NCI-H1092 (cell line): ENCODE measurements around the gene LGI4.
"Not testable (repeated sequence)": the region's sequence is repeated elsewhere in the genome, so short reads cannot be mapped to it uniquely, and the experiment has no call there.

Experiments used
- DNase-seq: peaks from one replicate; lab custom pipeline; 2025; lab: John Stamatoyannopoulos, UW

The LGI4 gene

GRCh38 chr19:35141837-35142605 lies 7.2 kb upstream of the LGI4 start:
- DNase-seq: no peak

GRCh38 chr19:35140962-35141836 lies 6.3 kb upstream of the LGI4 start:
- DNase-seq: no peak

- DNase-seq: no peak
These were observed 5.5 kb upstream of the LGI4 start for GRCh38 chr19:35140207-35140961.

DNA sequence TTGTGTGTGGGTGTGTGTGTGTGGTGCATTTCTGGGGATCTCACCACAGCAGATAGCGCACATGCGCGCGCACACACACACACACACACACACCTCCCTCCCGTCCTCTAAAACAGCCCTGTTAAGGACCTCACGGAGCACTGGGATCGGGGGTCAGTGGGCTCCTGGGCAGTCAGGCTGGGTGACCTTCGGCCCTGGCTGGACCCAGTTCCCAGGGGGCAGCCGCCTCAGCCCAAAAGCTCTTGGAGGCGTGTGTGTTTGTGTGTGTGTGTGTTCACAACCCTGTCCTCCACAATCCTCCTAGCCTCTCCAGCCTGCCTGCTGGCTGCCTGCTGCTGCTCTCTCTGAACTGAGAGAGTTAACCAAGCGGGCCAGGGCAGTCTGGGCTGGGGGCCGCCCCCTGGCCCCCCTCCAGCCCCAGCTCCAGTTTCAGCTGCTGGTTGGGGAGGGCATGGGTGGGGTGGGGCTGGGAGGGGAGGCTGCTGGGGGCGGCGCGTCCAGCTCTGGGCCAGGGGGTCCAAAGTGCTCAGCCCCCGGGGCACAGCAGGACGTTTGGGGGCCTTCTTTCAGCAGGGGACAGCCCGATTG lies 3.5 kb upstream of the LGI4 start, which contains the start of gene FXYD1:
Gene FXYD1, plus strand, starts transcription at position 520 of the 588 bp plus-strand sequence. CDS start 1,256 bp downstream, outside the sequence.
- DNase-seq: no peak

DNA sequence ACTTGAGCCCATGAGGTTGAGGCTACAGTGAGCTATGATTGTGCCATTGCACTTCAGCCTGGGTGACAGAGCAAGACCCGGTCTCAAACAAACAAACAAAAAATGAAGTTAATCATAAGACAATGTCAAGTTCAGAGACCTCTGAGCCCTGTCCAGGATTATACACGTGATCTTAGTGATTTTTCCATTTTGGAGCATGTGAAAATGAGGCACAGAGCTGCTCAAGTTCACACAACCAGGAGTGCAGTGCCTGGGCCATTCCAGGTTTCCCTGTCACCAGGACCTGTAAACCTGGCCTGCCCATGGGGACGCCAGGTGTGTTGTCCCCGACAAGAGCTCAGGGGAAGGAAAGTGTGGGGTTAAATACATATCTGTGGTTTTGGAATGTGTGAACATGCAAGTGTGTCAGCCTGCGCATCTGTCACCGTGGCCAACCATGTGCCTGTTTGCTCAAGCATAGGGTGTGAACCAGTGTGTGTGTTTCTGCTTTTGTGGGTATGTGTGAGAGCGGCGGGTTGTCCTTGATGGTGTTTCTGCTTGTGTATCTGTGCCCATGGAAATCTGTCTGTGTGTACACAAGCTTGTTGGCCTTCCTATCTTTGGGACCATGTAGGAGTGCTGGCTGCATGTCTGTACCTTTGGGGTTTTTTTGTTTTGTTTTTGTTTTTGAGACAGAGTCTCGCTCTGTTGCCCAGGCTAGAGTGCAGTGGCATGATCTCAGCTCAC lies 2.3 kb upstream of the LGI4 start:
- DNase-seq: no peak

GRCh38 chr19:35136231-35136630 lies 1.4 kb upstream of the LGI4 start:
- no peak for DNase-seq

- no peak for DNase-seq
These were observed 590 bp upstream of the LGI4 start for GRCh38 chr19:35135389-35135909.

DNA sequence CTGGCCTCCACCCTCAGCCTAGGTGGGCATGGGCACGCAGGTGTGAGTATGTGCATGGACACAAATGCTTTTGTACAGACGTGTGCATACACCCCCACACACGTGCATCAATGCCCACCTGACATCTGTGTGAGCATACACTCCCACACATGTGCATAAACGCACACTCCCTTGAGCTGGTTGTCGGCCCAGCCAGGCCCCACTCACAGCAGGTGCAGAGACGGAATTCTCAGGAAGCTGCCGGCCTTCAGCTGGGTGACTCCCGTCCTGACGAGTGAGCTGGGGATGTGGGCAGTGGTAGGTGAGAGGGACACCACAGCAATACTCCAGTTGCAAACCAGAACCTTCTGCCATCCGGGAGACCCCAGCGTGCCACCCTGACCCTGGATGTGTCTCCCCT lies 1.0 kb downstream of the LGI4 start:
- no peak for DNase-seq

GRCh38 chr19:35132254-35132653 lies 2.6 kb downstream of the LGI4 start:
- no peak for DNase-seq

DNA sequence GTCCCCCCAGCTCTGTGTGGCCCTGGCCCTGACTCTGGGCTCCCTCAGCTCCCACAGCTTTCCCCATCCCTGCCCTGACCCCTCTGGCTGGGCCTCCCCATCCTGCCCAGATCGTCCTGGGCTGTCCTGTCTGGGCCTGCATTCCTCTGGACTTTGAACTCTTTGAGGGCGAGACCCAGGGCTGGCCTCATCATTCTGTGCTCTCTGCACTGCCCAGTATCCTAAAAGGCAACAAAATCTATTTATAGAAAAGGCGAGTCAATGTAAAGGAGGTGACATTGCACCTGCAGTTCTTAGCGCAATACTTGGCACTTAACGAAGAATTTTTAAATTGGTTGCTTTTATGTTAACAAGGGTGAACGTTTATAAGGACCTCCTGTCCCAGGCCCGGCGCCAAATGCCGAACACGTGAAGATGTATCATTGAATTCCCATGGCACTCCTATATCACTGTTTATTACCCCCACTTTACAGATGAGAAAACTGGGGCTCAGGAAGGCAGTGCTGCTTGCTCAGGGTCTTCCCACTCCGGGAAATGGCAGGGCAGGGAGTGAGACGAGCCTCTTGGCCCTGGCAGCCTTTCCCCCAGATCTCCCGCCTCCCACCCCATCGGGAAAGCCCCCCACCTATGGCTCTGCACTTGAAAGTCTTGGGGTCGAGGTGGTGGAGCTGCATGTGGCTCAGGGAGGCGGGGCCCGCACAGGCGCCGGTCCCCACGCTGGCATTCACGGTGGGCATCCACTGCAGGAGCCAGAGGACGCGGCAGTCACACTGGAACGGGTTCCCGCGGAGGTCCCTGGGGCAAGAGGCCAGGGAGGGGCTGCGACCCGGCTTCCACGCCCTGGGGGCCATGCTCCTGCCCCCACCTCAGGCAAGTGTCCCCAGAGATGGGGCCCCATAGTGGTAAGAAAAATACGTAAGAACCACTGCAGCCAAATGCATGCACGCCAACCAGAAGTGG lies 3.8 kb downstream of the LGI4 start:
- no peak for DNase-seq

DNA sequence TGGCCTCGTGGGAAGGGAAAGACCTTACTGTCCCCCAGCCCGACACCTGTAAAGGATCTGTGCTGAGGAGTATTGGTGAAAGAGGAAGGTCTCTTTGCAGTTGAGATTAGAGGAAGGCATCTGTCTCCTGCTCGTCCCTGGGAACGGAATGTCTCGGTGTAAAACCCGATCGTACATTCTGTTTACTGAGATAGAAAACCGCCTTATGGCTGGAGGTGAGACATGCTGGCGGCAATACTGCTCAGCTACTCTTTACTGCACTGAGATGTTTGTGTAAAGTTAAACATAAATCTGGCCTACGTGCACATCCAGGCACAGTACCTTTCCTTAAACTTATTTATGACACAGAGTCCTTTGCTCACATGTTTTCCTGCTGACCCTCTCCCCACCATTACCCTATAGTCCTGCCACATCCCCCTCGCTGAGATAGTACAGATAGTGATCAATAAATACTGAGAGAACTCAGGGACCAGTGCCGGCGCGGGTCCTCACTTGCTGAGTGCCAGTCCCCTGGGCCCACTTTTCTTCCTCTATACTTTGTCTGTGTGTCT lies 5.1 kb downstream of the LGI4 start:
- not testable (repeated sequence) for DNase-seq

DNA sequence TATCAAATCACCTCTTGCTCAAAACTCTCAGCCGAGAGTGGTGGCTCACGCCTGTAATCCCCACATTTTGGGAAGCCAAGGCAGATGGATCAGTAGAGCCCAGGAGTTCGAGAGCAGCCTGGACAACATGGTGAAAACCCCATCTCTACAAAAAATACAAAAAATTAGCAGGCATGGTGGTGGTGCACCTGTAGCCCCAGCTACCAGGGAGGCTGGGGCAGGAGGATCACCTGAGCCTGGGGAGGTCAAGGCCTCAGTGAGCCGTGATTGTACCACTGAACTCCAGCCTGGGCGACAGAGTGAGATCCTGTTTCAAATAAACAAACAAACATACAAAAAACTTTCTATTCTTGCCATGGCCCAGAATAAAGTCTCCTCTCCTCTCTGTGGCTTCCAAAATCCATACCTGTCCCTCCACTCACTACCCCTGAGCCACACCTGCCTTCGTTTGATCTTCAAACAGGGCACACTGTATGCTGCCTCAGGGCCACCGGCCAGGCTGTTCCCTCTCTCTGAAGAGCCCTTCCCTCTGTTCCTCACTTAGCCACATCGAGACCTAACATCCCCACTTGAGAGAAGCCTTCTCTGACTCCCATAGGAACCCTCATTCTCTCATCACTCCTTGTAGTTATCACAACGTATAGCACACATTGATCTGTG lies 6.3 kb downstream of the LGI4 start:
- DNase-seq: no peak

GRCh38 chr19:35127871-35128270 lies 7.0 kb downstream of the LGI4 start:
- DNase-seq: no peak

- no peak for DNase-seq
These were observed 8.3 kb downstream of the LGI4 start for GRCh38 chr19:35126624-35126959.

GRCh38 chr19:35125749-35126623 lies 8.9 kb downstream of the LGI4 start:
- DNase-seq: no peak

DNA sequence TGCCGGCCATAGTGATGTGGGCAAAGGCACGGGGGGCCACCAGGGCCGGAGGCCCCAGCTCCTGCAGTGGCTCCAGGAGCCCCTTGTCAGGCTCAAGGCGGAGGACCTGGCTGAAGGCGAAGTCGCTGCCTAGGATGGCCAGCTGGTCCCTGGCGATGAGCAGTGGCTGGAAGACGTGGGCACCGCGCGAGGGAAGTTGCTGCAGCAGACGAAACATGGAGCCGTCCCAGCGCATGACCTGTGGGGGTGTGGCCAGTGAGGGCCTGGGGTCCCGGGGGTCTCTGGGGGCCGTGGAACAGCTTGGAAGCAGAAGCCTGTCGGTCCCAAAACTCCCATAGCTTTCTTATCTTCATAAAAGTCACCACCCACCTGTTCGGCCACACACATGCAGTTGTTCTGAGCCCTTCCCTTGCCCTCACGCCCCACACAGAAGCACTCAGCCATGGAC lies 9.6 kb downstream of the LGI4 start:
- DNase-seq: no peak

DNA sequence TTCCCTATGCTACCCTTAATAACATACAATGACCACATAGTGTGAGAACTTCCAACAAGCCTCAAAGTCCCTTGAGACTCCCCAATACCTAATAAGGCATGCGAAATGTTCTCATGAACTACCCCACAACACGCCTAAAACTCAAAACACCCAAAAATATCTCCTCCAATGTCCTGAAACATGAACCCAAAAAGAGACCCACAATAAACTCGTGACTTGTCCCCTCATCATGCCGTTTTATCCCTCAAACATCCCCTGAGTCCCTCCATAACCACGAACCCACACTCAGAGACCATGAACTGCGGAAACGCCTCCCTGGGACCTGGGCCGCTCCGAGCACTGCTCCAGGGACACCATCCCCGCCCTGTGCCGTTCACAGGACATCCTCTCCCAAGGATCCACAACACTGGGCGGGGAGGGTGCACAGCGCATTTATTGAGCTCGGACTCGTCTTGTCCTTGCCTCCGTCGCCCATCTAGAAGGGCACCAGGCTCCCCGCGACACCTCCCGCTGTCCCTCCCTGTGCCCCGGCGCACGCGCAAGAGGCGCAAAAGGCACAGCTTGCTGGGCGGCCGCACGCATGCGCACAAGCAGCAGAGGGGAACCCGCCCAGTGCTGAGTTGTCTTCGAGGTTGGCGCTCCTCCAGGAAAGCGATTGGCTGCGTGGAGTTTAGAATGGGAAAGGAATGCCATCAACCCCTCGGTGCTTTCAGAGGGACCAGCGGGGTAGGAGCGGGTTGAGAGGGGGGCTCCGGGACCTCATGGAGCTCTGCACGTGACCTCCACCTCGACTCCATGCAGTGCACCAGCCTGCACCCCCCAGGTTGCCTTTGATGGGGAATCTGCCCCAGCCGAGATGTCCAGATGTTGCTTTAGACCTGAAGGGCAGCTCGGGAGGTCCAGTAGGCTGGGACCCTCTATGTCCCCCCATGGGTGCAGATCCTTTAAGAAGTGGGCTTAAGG lies 10.5 kb downstream of the LGI4 start:
- DNase-seq: no peak
